Sigmoid colon (tissue), 7 donors: ENCODE data around the gene PKN1. TPM values are rescaled to one million over a fixed set of nuclear protein-coding genes. Genes with fewer than 3 reads are reported as not detected.
"Not testable (repeated sequence)": the region's sequence is repeated elsewhere in the genome, so short reads cannot be mapped to it uniquely, and the experiment has no call there.

Experiments
- DNase-seq: peaks from one replicate; pipeline ENCODE4 v3.0.0-alpha.2; 2019
- H3K27ac ChIP-seq, 4 donors: fragments of 200-600 bp; sonication (generic); one replicate each; pipeline ENCODE4 v1.5.1; 2016 to 2019; ENCODE audit warnings: mild to moderate bottlenecking in 1 of 4
- H3K27me3 ChIP-seq, 3 donors: fragments of 200-600 bp; sonication (generic); one replicate each; pipeline ENCODE4 v1.5.1; 2019; ENCODE audit warnings: mild to moderate bottlenecking in 1 of 3
- H3K36me3 ChIP-seq, 4 donors: fragments of 200-600 bp; sonication (generic); one replicate each; pipeline ENCODE4 v1.5.1; 2016 to 2019
- H3K4me1 ChIP-seq, 4 donors: fragments of 200-600 bp; sonication (generic); one replicate each; pipeline ENCODE4 v1.5.1; 2017 to 2019
- H3K4me3 ChIP-seq, 4 donors: fragments of 200-600 bp; sonication (generic); one replicate each; pipeline ENCODE4 v1.5.1; 2017 to 2019; ENCODE audit warnings: mild to moderate bottlenecking in 2 of 4, moderate library complexity in 1 of 4
- H3K9me3 ChIP-seq, 4 donors: fragments of 200-600 bp in 3 of 4; sonication (generic) in 3 of 4; one replicate each; pipeline versions ENCODE4 v1.5.1 to v1.6.1; 2013 to 2019
- CTCF ChIP-seq, 4 experiments: fragments of 450-650 bp in 3 of 4; fragments of 200-600 bp in 1 of 4; IDR thresholded peaks; one replicate each; pipeline ENCODE4 v1.5.1; 2016 to 2019; ENCODE audit warnings: antibody characterized with exemption in 4 of 4, mild to moderate bottlenecking in 3 of 4, moderate library complexity in 2 of 4
- EP300 ChIP-seq, 4 donors: sonication (generic); formaldehyde crosslinking; IDR thresholded peaks; one replicate each; pipeline ENCODE4 v1.6.1; 2017; ENCODE audit warnings: antibody characterized with exemption in 4 of 4
- POLR2A ChIP-seq, 2 donors: fragments of 450-650 bp; IDR thresholded peaks; one replicate each; pipeline ENCODE4 v1.6.1; 2016; ENCODE audit warnings: antibody characterized with exemption in 2 of 2, mild to moderate bottlenecking in 2 of 2, moderate library complexity in 2 of 2
- POLR2AphosphoS5 ChIP-seq, 4 donors: sonication (generic); formaldehyde crosslinking; IDR thresholded peaks; one replicate each; pipeline ENCODE4 v1.6.1; 2017; ENCODE audit warnings: antibody characterized with exemption in 4 of 4
- WGBS, 2 donors: extraction: QIAGEN DNeasy Blood & Tissue Kit; methylation state at CpG; one replicate each; pipeline ENCODE4 v1.1.7; 2013; 5-methylcytosine and 5-hydroxymethylcytosine counted together
- intact Hi-C: fragments of 100-400 bp; cut with DNase I; formaldehyde crosslinking; loops from one replicate; pipeline ENCODE4 v1.15.1; 2023
- polyA plus RNA-seq, 3 donors: library from polyadenylated mRNA; stranded (reverse); fragments of 200-250 nt; gene quantifications; one replicate each; pipeline ENCODE4 v1.2.3, GENCODE V29; 2013
- total RNA-seq, 4 donors: library from RNA; depleted of rRNA; stranded (reverse); fragments of >200 nt; gene quantifications; one replicate each; pipeline ENCODE4 v1.1.0, GENCODE V29; 2016
- donor health status: healthy with polysubstance abuse.
- donor health status: Bipolar disorder and iron deficiency.
- donor health status: healthy.

PKN1 gene
- total and polyA plus RNA-seq, 7 donors = 20.8 to 126 (median 79.2) TPM

DNA sequence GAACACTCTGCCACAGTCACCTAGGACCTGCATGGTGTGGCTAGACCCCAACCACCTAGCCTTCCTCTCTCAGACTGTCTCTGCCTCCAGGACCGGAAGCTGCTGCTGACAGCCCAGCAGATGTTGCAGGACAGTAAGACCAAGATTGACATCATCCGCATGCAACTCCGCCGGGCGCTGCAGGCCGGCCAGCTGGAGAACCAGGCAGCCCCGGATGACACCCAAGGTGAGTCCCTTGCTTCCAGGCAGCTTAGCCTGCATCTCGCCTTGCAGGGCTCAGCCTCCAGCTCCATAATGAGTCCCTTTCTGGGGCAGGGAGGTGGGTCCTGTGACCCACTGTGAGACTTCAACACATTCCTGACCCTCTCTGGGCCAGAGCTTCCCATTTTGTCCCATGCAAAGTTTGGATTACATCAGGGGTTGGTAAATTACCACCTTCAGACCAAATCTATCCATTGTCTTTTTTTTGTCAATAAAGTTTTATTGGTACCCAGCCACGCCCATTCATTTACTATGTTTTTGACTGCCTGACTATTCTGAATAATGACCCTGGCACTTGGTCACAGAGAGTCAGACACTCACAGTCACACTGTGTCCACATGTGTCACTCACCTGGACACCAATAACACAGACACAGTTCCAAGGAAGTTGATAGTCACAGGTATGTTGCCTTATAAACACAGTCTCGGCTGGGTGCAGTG is 13.4 kb downstream of the PKN1 start:
- intact Hi-C loops = no loop called here
- peaks cover 38 to 100% (median 86%) of the 10 kb centered on the region in 4 donors for H3K36me3 ChIP-seq
- no peak overlapping the region for H3K4me3 ChIP-seq
- H3K27me3 ChIP-seq = no peaks in the 10 kb centered on the region
- no peak for DNase-seq
- H3K27ac ChIP-seq = no peak overlapping the region
- H3K9me3 ChIP-seq = no peaks in the 10 kb centered on the region
- 95 to 96% methylated on average over 10 of the region's 10 CpGs for WGBS, 2 donors
- TF ChIP-seq POLR2A (IDR thresholded peaks at IDR 0.05) (no peak), CTCF (IDR thresholded peaks at IDR 0.05) (no peak), EP300 (IDR thresholded peaks at IDR 0.05) (no peak)
- H3K4me1 ChIP-seq = no peaks in the 10 kb centered on the region

DNA sequence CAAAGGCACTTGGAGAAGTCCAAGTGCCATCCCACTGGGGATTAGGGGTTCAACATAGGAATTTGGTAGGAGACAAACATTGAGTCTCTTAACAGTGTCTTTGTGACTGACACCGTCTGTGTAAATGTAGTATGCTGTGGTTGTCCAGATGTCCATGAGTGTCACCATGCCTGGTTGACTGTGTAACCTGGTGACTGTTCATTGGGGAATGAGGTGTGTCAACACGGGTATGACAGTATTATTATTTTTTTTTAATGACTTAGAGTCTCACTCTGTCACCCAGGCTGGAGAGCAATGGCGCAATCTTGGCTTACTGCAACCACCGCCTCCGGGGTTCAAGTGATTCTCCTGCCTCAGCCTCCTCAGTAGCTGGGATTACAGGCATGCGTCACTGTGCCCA is 16.2 kb downstream of the PKN1 start:
- intact Hi-C loops = no loop called here
- no peaks in the 10 kb centered on the region for H3K9me3 ChIP-seq
- no peak for DNase-seq
- H3K4me3 ChIP-seq = no peak overlapping the region
- WGBS, 2 donors = 87 to 95% methylated on average over 6 of the region's 6 CpGs
- H3K4me1 ChIP-seq = no peaks in the 10 kb centered on the region
- H3K36me3 ChIP-seq = peaks cover 24 to 93% (median 77%) of the 10 kb centered on the region in 4 donors
- H3K27ac ChIP-seq = no peak overlapping the region
- H3K27me3 ChIP-seq = no peaks in the 10 kb centered on the region
- TF ChIP-seq POLR2AphosphoS5 (IDR thresholded peaks at IDR 0.05) (no peak), POLR2A (IDR thresholded peaks at IDR 0.05) (no peak), CTCF (IDR thresholded peaks at IDR 0.05) (no peak), EP300 (IDR thresholded peaks at IDR 0.05) (no peak)

DNA sequence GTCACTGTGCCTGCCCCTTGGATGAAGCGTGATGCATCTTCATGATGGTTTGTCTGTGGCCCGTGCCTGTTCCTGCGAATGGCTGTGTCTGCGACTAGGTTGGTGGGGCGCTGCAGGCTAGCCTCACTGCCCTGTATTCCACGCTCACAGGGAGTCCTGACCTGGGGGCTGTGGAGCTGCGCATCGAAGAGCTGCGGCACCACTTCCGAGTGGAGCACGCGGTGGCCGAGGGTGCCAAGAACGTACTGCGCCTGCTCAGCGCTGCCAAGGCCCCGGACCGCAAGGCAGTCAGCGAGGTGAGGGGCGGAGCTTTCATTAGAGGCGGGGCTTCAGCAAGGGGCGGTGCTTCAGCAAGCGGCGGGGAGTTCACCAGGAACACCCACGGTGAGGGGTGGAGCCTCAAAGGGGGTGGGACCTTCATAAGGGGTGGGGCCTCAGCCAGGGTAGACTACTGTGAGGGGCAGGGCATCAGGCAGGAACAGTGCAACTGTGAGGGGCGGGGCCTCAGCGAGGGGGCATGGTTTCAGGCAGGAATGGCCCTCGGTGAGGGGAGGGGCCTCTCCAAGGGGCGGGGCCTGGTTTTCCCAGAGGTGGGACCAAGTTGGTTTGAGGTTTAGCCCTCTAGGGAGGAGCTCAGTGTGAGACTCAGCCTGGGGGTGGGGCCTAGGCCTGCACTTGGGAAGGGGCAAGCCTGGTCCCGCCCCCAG is 17.2 kb downstream of the PKN1 start:
- Histone ChIP-seq H3K27ac (no peak overlapping the region), H3K4me1 (no peaks in the 10 kb centered on the region), H3K27me3 (no peaks in the 10 kb centered on the region), H3K36me3 (peaks cover 18 to 92% (median 72%) of the 10 kb centered on the region in 4 donors), H3K4me3 (no peak overlapping the region), H3K9me3 (no peaks in the 10 kb centered on the region)
- DNase-seq = no peak
- intact Hi-C loops = no loop called here
- WGBS, 2 donors = 88% methylated on average over 30 of the region's 30 CpGs
- TF ChIP-seq POLR2AphosphoS5 (IDR thresholded peaks at IDR 0.05) (no peak), CTCF (IDR thresholded peaks at IDR 0.05) (no peak), POLR2A (IDR thresholded peaks at IDR 0.05) (no peak), EP300 (IDR thresholded peaks at IDR 0.05) (no peak)

GRCh38 chr19:14450876-14451275 is 17.8 kb downstream of the PKN1 start:
- H3K4me1 ChIP-seq = no peaks in the 10 kb centered on the region
- no peak overlapping the region for H3K27ac ChIP-seq
- DNase-seq = no peak
- no peaks in the 10 kb centered on the region for H3K9me3 ChIP-seq
- intact Hi-C loops = no loop called here
- no peak overlapping the region for H3K4me3 ChIP-seq
- H3K36me3 ChIP-seq = peaks cover 18 to 91% (median 71%) of the 10 kb centered on the region in 4 donors
- WGBS, 2 donors = 97 to 99% methylated on average over 19 of the region's 19 CpGs
- no peak for TF ChIP-seq CTCF (IDR thresholded peaks at IDR 0.05)
- no peak for TF ChIP-seq EP300 (IDR thresholded peaks at IDR 0.05)
- no peak for TF ChIP-seq POLR2A (IDR thresholded peaks at IDR 0.05)
- no peak for TF ChIP-seq POLR2AphosphoS5 (IDR thresholded peaks at IDR 0.05)
- H3K27me3 ChIP-seq = no peaks in the 10 kb centered on the region

GRCh38 chr19:14452303-14452702 is 19.2 kb downstream of the PKN1 start:
- H3K27ac ChIP-seq, H3K9me3 ChIP-seq, intact Hi-C loops, H3K4me1 ChIP-seq, H3K4me3 ChIP-seq, H3K27me3 ChIP-seq, DNase-seq: not testable (repeated sequence)
- peaks cover 18 to 86% (median 57%) of the 10 kb centered on the region in 4 donors for H3K36me3 ChIP-seq
- WGBS, 2 donors = 98 to 99% methylated on average over 3 of the region's 3 CpGs
